ENCODE measurements around the gene FNDC1.

FNDC1 gene

GRCh38 chr6:159212525-159213280 is 43.5 kb downstream of the FNDC1 start:
- no peak for DNase-seq

- DNase-seq: no peak
These were observed 44.2 kb downstream of the FNDC1 start for GRCh38 chr6:159213405-159213804.

- DNase-seq: no peak
These were observed 45.1 kb downstream of the FNDC1 start for GRCh38 chr6:159214281-159214680.

DNA sequence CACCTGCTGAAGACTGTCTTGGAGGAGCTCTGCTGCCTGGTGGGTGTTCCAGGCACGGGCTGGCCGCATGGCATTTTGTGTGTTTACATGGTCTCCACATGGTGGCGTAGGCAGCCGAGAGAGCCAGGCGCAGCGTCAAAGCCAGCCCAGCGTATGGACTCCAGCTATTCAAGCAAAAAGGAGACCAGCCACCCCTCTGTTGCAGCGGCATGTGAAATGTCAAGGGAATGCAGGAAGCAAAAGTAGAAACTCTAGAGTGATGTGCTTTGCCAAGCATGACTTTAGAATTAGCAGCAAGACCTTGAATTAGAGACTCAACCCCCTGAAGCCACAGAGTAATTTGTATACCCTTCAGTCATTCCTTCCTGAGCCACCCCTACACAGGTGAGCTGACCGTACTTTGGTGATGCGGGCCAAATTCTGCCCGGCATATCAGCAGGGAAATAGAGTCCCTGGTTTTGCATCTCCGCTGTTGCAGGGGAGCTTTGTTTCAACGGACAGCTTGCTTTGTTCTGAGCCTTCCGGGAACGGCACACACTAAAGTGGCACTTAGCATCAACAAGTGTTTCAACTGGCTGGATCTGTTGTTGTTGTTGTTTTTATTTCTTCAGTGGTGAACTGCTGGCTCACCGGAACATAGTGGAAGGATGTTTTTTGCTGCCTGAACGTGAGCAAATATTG is 48.5 kb downstream of the FNDC1 start:
- DNase-seq: peak; percentile 12

GRCh38 chr6:159220093-159220492 is 50.9 kb downstream of the FNDC1 start:
- no peak for DNase-seq

GRCh38 chr6:159221486-159222170 is 52.4 kb downstream of the FNDC1 start:
- DNase-seq: no peak

DNA sequence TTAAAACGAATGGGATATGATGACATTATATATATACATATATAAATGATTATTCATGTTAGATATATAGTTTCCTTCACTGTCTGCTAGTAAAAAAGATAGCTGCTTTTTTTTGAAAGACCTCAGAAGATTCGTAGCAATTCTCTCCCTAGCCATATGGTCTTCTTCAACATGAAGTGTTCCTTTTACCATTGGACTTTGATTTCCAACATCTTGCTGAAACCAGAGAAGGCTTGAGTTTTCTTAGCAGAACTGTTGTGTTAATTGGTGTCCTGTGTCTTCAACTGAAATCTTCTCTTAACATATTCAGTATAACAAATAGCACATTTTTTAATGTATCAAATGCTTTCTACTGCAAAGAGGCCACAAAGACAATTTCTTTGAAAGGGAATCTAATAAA is 55.3 kb downstream of the FNDC1 start:
- DNase-seq: no peak

DNA sequence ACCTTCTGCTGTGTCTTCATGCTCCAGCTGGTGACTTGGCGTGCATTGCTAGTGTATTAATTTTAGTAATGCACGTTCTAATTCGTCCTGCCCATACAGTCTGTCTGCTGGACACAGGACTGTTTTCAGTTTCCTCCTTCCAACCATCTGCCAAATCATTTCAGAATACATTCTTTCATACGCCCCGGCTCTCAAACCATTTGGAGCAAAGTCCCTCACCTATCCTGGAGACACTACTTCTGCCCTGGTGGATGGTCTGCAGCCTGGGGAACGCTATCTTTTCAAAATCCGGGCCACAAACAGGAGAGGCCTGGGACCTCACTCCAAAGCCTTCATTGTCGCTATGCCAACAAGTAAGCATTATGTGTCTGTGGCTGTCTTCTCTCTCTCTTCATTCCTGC is 60.5 kb downstream of the FNDC1 start:
- no peak for DNase-seq

DNA sequence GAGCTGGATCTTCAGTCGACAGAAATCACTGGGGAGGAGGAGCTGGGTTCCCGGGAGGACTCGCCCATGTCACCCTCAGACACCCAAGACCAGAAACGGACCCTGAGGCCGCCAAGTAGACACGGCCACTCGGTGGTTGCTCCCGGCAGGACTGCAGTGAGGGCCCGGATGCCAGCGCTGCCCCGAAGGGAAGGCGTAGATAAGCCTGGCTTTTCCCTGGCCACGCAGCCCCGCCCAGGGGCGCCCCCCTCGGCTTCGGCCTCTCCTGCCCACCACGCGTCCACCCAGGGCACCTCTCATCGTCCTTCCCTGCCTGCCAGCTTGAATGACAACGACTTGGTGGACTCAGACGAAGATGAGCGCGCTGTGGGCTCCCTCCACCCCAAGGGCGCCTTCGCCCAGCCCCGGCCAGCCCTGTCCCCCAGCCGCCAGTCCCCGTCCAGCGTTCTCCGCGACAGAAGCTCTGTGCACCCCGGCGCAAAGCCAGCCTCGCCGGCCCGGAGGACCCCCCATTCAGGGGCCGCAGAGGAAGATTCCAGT is 63.0 kb downstream of the FNDC1 start:
- DNase-seq: no peak

GRCh38 chr6:159232751-159233150 is 63.6 kb downstream of the FNDC1 start:
- DNase-seq: no peak

DNA sequence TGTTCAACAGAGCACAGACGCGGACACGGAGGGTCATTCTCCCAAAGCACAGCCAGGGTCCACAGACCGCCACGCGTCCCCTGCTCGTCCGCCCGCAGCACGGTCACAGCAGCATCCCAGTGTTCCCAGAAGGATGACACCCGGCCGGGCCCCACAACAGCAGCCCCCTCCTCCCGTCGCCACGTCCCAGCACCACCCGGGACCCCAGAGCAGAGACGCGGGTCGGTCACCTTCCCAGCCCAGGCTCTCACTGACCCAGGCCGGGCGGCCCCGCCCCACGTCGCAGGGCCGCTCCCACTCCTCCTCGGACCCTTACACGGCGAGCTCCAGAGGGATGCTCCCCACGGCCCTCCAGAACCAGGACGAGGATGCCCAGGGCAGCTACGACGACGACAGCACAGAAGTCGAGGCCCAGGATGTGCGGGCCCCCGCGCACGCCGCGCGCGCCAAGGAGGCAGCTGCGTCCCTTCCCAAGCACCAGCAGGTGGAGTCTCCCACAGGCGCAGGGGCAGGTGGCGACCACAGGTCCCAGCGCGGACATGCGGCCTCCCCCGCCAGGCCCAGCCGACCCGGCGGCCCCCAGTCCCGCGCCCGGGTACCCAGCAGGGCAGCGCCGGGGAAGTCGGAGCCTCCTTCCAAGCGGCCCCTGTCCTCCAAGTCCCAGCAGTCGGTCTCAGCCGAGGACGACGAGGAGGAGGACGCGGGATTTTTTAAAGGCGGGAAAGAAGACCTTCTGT is 64.3 kb downstream of the FNDC1 start:
- no peak for DNase-seq

DNA sequence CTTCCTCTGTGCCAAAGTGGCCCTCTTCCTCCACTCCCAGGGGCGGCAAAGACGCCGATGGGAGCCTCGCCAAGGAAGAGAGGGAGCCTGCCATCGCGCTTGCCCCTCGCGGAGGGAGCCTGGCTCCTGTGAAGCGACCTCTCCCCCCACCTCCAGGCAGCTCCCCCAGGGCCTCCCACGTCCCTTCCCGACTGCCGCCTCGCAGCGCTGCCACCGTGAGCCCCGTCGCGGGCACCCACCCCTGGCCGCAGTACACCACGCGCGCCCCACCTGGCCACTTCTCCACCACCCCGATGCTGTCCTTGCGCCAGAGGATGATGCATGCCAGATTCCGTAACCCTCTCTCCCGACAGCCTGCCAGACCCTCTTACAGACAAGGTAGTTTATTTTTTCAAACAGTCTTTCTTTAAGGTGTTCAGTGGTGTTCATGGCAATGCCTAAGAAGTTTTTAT is 64.9 kb downstream of the FNDC1 start:
- no peak for DNase-seq

DNA sequence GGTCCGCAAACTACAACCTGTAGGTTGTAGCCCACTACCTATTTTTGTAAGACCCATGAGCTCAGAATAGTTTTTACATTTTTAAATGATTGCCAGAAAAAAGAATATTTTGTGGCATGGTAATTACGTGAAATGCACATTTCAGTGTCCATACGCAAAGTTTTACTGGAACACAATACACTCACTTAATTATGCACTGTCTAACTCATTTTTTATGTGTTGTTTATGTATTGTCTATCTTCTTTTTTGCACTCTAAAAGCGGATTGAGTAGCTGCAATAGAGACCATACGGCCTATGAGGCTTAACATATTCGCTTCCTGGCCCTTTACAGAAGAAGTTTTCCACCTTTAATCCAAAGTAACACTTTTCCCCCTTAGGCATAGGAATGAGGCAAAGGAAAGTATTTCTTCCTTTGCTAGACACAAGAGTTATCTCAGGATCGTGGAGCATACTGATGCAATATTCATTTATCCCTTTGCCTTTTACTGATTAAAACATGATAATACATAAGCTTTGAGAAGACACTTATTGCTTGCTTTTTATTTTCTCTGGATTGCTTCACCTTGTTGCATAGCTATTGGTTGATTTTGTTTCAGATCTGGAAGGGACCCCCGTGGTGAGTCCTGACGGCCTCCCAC is 69.8 kb downstream of the FNDC1 start:
- DNase-seq: no peak

DNA sequence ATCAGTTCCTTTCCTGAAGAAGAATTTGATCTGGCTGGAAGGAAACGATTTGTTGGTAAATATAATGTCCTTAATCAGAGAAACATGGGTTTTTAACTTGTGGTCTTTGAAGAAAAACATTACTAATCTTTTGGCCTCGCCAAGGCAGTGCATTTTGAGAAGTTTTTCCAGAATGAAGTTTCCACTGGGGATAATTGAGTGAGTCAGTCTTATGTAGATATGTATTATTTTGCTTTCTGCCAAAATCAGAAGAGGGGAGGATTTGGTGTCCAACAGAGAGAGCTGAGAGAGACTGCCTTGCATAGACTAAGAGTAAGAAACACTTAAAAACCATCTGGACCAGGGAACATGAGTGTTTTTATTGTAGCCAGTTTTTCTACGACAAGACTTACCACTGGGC is 79.9 kb downstream of the FNDC1 start:
- DNase-seq: no peak

DNA sequence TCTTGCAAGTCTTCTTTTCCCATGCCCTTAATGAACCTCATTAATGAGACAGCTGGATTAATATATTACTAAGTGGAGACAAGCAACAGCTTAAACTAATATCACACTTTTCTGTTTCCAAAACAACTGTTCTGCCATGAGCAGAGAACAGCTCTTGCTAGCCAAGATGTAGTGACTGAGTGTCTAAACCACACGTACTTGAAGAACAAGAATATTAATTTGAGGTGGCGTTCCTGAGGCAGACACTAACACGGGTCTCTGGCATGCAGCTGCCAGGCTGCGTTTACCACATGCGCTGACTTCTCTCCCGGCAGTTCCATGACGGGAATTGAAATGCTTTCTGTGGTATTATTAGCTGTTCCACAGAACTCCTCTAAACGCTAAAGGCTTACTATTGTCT is 80.6 kb downstream of the FNDC1 start:
- no peak for DNase-seq

DNA sequence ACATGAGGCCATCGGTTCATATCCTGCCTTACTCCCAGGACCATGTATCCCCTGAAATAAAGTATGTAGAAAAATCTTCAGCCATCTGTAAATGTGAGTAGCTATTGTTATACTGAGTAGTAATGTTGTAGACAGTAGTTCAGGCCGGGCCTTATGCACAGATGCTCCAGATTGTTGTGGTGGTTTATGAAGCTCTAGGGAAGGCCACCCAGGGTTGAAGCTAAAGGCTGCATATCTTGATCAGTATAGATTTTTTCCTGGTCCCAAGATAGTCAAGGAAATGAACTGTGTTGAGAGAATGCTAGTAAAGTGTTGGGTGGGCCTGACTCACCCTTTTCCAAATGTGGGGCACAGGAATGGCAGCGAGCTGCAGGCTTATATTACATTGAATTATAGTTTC is 81.4 kb downstream of the FNDC1 start:
- DNase-seq: no peak

- DNase-seq: peak; percentile 43
These were observed 83.8 kb downstream of the FNDC1 start for GRCh38 chr6:159252955-159253508.

DNA sequence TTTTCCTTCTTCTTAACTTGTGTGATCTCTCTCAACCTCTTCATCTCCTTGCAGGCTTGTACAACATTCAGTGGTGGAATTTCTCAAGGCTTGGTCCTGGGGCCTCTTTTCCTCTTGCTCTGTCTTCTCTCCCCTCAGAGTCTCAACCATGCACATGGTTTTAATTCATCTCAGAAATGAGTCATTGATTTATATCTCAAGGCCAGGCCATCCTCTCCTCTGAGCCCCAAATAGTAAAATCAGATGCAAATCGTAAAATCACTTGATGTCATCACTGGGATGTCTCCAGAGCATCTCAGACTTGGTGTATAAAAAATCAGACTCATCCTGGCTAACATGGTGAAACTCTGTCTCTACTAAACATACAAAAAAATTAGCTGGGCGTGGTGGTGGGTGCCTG is 85.0 kb downstream of the FNDC1 start:
- DNase-seq: no peak

DNA sequence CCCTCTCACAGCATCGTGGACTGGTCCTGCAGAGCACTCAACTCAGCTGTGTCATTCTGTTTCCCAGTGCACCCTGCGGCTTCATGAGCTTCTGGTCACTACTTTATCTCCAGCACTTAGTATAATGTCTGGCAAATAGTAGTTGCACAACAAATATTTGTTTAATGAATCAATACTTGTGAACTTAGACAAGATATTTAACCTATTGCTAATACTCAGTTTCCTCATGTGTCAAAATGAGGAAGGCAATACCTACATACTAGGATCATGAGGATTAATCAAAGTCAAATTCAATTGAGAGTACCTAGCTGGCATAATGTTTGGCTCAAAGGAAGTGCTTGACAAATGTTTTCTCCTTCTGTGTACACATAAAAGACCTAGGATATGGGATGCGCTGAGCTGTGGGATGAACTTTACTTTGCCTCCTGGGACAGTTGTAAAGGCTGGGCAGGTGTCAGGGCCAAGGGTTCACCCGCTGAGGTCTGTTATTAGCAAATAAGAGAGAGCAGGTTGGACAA is 86.3 kb downstream of the FNDC1 start:
- no peak for DNase-seq

GRCh38 chr6:159256128-159256527 is 86.9 kb downstream of the FNDC1 start:
- DNase-seq: no peak

DNA sequence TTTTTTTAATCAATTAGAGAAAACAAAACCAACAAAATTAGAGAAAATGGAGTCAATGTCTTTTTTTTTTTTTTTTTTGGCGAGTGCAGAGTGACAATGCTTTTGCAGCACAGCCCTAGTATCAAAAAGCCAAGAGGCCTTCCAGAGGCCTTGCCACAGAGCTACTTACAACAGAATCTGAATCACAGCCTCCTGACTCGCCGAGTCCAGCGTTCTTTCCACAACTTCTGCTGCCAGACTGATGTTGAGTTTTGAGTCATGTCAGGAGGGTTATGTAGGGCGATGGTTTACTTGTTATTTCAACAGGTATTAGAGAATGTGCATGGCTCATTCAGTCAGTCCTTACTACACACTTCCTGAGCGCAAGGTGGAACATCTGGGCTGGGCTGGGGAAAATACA is 88.6 kb downstream of the FNDC1 start:
- no peak for DNase-seq

Data from NCI-H1092 (cell line).